CD4-positive, alpha-beta T cell treated with Interleukin-4 for 4 hours (primary cell): ENCODE measurements around the gene TMC5.

Source experiments
- DNase-seq: peaks from one replicate; pipeline ENCODE4 v3.0.0-alpha.2; 2020

Gene TMC5

DNA sequence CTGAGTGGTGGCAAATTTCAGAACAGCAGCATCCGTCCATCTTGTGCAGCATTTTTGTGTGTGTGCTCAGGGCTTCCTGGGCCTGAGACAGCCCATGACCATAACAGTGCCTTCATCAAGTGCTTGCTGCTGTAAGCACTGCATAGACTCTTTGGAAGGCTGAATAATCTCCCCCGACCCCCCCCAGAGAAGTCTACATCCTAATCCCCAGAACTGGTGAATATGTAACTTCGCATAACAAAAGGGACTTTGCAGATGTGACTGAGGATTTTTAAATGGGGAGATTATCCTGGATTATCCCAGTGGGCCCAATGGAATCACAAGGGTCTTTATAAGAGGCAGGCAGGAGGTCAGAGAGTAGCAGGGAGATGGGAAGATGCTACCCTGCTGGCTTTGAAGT is 50.6 kb downstream of the TMC5 start:
- DNase-seq = no peak

GRCh38 chr16:19472482-19472881 is 54.8 kb downstream of the TMC5 start:
- DNase-seq = no peak

DNA sequence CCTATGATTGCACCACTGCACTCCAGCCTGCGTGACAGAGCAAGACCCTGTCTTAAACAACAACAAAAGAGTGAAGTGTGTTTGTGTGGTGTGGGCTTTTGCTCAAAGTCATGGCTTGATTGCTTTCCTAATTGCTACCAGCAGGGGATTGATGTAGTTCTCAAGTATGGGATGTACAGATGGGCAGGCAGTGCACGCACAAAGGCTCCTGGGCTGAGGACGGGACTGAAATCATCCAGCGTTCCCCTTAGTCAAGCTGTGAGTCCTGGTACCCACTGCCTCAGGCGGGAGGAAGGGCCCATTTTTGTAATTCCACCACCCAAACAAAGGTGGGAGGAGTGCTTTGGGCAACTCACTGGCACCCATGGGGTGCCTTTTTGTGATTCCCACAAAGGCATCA is 56.9 kb downstream of the TMC5 start:
- DNase-seq = no peak

DNA sequence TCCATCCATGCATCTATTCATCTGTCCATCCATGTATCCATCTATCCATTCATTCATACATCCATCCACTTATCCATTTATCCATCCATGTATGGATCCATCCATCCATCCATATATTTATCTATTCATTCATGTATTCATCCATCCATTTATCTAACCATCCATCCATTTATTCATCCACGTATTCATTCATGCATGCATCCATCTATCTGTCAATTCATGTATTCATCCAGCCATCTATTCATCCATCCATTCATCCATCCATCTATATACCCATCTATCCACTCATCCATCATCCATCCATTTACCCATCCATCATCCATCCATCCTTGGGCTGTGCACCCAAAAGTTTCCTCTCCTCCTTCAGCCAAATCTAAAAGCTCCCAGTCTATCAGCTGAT is 60.8 kb downstream of the TMC5 start:
- DNase-seq = no peak

DNA sequence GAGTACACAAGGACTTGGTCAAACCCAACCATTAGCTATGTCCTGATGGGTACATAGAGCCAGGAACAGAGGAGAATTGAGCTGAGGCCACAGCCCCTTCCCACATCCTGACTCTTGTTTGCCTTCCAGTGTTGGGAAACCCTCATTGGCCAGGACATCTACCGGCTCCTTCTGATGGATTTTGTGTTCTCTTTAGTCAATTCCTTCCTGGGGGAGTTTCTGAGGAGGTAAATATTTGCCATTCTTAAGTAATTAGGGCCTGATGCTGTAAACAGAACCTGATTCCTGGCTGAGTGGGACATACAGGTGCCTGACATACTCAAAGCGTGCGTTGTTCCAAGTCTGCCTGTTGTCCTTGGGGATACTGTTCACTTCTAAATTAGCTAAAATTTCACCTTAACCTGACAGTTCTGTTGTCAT is 61.6 kb downstream of the TMC5 start:
- no peak for DNase-seq

GRCh38 chr16:19481296-19481695 is 63.6 kb downstream of the TMC5 start:
- no peak for DNase-seq

DNA sequence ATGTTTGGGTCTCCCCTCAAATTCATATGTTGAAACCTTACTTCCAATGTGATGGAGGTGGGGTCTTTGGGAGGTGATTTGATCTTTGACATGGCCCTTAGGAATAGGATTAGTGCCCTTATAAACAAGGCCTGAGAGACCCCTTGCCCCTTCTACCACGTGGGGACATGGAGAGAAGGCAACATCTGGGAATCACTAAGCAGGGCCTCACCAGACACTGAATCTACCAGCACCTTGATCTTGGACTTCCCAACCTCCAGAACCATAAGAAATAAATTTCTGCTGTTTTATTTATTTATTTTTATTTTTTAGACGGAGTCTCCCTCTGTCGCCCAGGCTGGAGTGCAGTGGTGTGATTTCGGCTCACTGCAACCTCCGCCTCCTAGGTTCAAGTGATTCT is 64.1 kb downstream of the TMC5 start:
- DNase-seq = no peak

GRCh38 chr16:19482291-19482690 is 64.6 kb downstream of the TMC5 start:
- DNase-seq = no peak

GRCh38 chr16:19484096-19484495 is 66.4 kb downstream of the TMC5 start:
- DNase-seq = no peak

GRCh38 chr16:19485611-19486010 is 67.9 kb downstream of the TMC5 start:
- no peak for DNase-seq

DNA sequence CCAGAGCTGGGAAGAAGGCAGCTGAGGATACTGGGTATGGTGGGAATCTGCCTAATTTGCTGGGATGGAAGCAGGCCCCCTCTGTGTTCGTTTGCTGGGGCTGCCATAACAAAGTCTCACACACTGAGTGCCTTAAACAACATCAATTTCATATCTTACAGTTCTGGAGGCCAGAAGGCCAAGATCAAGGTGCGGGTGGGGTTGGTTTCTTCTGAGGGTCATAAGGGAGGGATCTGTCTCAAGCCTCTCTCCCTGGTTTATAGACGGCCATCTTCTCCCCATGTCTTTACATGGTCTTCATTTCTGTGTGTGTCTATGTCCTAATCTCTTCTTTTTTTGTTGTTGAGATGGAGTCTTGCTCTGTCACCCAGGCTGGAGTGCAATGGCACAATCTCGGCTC is 68.4 kb downstream of the TMC5 start:
- no peak for DNase-seq

DNA sequence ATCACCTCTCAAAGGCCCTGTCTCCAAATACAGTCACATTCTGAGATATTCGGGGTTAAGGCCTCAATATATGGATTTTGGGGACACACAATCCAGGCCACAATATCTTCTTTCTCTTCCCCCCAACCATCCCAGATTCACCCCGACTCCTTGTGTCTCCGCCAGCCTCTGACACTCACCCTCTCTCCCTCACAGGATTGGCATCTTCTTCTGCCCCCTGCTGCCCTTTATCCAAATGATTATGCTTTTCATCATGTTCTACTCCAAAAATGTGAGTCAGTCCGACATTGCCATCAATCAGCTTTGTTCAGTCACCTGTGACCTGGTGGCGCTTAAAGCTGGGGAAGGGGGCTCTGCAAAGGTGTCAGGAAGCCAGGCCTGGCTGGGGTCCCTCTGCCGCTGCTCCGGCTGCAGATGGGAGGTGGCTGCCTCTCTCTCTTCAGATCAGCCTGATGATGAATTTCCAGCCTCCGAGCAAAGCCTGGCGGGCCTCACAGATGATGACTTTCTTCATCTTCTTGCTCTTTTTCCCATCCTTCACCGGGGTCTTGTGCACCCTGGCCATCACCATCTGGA is 69.2 kb downstream of the TMC5 start:
- DNase-seq = no peak

DNA sequence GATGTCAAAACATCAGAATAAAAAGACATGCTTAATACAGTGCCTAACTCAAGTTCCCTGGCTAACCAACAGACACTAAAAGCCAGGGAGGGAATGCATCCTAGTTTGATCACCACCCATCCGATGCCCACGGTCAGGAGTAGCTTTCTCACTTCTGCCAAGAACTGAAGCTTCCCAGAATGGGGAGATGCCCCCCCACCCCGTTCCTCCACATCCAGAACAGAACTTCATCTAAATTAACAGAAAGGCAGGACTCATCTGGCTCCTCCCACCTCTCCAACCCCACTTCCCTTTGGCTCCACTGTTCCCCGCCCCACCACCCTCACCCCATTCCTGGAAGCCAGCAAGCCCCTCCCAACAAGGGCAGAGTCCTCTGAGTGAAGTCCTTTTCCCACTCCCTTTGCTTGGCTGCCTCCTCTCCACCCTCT is 70.5 kb downstream of the TMC5 start:
- DNase-seq = no peak

DNA sequence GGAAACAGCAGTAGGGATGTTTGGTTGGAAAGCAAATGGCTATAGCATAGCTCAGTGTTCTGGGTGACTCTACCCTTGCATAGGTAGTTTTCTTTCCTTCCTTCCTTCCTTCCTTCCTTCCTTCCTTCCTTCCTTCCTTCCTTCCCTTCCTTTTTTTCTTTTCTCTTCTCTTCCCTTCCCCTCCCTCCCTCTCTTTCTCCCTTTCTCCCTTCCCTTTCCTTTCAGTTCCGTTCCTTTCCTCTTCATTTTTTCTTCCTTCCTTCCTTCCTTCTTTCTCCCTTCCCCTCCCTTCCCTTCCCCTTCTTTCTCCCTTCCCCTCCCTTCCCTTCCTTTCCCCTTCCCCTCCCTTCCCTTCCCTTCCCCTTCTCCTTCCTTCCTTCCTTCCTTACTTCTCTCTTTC is 72.9 kb downstream of the TMC5 start:
- DNase-seq = no peak

DNA sequence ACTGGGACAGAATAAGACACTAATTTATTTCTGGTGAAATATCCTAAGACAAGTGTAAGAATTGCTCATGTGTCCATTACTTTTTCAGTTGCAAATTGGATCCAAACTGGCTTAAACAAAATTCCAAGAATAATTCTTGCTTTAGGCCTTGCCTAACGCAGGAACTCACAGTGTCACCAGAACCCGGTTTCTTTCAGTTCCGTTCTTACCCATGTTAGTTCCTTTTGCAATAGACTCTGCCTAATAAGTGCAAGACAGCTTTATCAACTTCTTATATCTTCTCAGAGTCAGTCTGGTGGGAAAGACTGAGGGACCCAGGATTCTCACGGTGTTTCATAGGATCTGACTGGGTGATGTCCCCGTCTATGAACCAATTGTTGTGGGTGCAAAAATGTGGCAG is 79.5 kb downstream of the TMC5 start:
- DNase-seq = no peak

DNA sequence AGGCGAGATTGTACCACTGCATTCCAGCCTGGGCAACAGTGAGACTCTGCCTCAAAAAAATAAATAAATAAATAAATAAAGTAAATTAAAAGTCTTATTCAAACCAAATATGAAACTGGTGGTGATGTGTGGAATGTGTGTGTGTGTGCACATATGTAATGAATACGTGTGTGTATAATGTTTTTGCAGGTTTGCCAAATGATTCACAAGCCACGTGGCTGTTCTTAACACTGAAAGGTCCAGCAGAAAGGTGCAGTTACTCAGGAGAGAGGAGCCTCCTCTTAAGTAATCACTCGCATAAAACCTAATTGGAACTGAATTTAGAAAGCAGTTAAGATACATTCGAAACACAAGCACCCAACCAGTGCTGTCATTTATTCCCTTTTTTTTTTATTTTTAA is 81.3 kb downstream of the TMC5 start:
- DNase-seq = no peak

DNA sequence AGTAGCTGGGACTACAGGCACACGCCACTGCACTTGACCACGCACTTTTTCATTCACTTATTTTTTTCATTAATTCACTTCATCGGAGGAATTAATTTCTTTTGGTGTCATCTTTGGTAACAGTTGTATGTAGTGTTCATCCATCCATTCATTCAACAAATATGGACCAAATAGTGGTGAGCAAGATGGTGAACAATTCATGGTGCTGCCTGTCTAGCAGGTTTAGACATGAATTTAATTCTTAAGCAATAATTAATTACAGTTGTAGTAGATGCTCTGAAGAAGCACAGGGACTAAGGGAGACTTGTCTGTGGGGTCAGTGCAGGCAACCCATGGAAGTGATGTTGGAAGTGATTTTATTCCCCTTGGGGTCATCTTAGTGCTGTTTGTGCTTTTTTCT is 81.8 kb downstream of the TMC5 start:
- DNase-seq = no peak

DNA sequence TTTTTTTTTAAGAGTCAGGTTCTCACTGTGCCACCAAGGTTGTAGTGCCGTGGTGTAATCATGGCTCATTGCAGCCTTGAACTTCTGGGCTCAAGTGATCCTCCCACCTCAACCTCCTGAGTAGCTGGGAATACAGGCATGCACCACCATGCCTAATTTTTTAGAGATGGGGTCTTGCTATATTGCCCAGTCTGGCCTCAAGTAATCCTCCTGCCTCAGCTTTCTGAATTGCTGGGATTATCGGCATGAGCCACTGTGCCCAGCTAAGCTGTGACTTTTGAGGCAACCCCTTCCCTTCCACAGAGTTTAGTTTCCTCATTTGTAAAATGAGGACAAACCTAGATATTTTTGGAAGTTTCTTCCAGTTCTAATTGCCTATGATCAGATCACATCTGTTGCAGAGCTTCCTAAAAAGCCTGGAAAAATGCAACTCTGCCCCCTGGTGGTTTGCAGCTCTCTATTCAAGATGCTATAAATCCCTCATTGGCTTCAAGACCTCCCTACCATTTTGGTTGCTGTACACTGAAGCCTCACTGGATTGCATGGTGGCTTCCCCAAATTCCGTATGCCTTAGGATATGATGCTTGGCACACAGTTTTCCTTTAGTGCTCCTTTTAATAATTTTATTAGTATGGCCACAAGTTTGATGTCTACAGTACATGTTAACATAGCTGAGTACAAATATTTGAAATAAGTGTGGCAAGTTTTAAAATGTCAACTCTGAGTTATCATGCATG is 84.9 kb downstream of the TMC5 start:
- DNase-seq = peak; percentile 63

DNA sequence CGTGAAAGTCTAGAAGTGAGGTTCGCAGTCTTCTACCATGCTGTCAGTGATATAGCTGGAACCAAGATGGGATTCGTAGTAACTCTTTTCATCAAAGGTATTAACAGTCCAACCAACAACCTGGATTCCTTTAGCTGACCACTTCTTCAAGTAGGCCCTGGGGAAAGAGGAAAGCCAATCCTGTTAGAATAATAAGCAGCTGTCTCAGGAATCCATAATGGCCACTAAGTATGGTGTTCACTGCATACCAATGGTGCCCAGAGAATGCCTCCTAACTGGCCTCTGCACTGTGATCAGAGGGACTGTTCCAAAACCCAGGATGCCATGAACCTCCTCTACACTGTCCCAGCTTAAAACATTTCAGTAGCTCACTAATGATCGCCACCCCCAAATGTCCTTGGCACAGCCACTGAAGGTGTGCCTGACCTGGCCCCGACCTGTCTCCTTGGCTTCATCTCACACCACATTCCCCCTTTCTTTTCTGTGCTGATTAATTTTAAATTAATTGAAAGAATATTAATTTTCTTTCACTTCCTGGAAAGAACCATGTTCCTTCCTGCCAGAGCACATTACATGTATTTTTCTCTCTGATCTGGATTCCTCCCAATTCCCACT is 85.9 kb downstream of the TMC5 start:
- DNase-seq = no peak

DNA sequence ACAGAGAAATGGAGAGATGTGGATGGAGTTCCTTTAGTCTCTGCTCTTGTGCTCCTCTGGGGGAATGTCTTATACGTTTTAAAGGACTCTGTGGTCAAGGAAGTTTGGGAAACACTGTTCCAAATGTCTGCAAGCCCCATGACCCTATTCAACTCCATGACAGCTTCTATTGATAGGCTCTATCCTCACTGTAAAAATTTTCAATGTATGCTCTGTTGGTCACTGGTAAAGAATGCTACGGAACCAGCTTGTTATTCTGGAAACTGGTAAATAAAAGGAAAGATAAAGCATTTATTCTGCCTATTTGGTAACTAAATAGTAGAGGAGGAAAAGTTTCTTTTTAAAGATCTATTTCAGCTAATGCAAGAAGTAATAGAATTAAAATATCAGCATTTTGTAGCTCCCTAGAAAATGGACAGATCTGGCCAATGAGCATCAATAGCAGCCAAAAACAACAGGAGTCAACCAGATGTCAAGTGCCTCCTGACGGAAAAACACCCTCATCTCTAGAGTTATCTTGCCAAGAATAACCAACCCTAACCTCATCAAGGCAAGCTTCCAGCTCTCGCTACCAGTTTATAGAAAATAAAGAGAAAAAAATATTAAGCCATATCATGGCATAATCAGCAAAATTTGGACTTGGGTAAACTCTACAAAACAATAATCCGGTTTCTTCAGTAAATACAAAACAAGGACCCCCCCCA is 88.1 kb downstream of the TMC5 start:
- DNase-seq = no peak

DNA sequence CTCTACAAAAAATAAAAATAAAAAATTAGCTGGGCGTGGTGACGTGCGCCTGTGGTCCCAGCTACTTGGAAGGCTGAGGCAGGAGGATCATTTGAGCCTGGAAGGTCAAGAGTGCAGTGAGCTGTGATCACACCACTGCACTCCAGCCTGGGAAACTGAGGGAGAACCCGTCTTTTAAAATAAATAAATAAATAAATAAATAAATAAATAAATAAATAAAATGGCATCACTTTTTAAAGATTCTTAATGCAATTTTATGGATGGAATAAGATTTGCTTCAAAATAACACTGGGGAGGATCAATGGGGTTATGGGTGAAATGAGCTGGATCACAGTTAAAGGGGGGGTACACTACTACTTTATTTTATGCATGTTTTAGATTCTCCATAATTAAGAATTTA is 89.3 kb downstream of the TMC5 start:
- DNase-seq = no peak

- DNase-seq = no peak
Measured at GRCh38 chr16:19507867-19508266, 90.2 kb downstream of the TMC5 start.

- DNase-seq = no peak
Measured at GRCh38 chr16:19512297-19512696, 94.6 kb downstream of the TMC5 start.
